Measurements from ENCODE around the gene COQ7. TPM values are rescaled to one million over a fixed set of nuclear protein-coding genes. Genes with fewer than 3 reads are reported as not detected.

COQ7 gene
- 39.6 TPM for total RNA-seq (2021; ENCODE audit: unreplicated experiment)
- 31.5 TPM for polyA plus RNA-seq (2012; ENCODE audit: insufficient read length)
- Bru-seq, nascent RNA, result percentile 80 among the genes with signal in this experiment
- BruChase-seq, experiment 1, labeled RNA remaining after a 2-hour chase, result percentile 84 among the genes with signal in this experiment
- percentile 93 among the genes with signal in this experiment for BruChase-seq, experiment 2, labeled RNA remaining after a 6-hour chase
- long read RNA-seq, transcript COQ7-201 (6 exons, 2,657 nt), result major isoform, 12 of 27 reads
- long read RNA-seq, partial matches to known transcripts, result 4 of 27 reads
- long read RNA-seq, other reads (novel, unspliced or antisense), result 11 of 27 reads

DNA sequence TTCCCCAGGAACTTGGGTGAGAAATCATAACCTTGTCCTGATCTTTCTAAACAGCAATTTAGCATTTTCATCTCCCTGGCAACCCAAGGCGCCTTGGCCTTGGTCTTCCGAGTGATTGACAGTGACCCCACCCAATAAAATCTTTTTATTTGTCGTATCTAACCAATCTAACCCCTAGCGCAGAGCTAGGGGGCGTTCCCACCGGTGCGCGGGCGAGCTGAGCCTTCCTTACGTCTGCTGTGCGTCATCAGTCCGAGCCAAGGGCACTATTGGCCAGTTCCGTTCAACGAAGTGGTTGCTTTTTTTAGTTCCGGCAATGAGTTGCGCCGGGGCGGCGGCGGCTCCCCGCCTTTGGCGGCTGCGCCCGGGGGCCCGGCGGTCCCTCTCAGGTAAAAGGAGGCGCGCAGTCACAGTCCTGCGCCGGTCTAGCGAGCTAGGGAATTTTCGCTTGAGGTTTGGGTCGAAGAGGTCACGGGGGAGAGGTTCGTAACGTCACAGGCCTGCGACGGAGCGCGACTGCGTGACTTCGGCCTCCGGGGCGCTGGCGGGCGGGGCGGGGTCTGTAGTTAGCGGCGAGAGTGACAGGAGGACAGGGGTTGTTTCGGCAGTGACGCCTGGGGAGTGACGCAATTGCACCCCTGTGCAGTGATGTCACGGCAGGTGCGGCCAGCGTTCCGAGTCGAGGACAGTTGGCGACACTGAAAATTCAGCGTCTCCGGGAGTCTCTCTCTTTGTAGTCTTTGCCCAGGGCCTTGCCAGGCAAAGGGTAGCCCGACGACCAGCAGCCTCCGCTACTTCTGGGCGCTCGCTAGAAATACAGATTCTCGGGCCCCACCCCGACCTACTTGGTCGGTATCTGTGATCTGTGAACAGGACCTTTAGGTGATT, at the start of gene COQ7:
TSS of gene COQ7 (plus strand) at position 266 of the 888 bp plus-strand sequence. CDS start at position 317, 51 bp downstream.
- ATAC-seq, result peak; percentile 97
- ChIA-PET POLR2A (interaction anchor here (0.5 to 0.8 kb wide), 6 partner anchors 10 to 323 kb away, joined by 3 to 13 read pairs (median 4); no protein-coding TSS in a partner anchor), CTCF (interaction anchor here (0.7 to 1.2 kb wide), 3 partner anchors 72 to 488 kb away, joined by 3 to 6 read pairs (median 5); partner anchors contain the start of gene VPS35L)
- in situ Hi-C loops (cut with HindIII; ENCODE audit: low pct_unique_long_range_greater_than_20kb, low sequenced_read_pairs) (no loop called here), intact Hi-C loops (cut with micrococcal nuclease; ENCODE audit: unreplicated experiment) (no loop called here)
- DNase-seq (ENCODE audit: low read depth, low spot score), result peak; percentile 99
- TF ChIP-seq SIN3A (IDR thresholded peaks at IDR 0.05; ENCODE audit: borderline replicate concordance, insufficient read depth, low read depth, low read length), result 0 out of 2 replicates have a peak, but pooled peaks have one; percentile 18
- TF ChIP-seq, protein P1, sequence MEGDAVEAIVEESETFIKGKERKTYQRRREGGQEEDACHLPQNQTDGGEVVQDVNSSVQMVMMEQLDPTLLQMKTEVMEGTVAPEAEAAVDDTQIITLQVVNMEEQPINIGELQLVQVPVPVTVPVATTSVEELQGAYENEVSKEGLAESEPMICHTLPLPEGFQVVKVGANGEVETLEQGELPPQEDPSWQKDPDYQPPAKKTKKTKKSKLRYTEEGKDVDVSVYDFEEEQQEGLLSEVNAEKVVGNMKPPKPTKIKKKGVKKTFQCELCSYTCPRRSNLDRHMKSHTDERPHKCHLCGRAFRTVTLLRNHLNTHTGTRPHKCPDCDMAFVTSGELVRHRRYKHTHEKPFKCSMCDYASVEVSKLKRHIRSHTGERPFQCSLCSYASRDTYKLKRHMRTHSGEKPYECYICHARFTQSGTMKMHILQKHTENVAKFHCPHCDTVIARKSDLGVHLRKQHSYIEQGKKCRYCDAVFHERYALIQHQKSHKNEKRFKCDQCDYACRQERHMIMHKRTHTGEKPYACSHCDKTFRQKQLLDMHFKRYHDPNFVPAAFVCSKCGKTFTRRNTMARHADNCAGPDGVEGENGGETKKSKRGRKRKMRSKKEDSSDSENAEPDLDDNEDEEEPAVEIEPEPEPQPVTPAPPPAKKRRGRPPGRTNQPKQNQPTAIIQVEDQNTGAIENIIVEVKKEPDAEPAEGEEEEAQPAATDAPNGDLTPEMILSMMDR (IDR thresholded peaks at IDR 0.05), result no peak
- TF ChIP-seq, protein P2, sequence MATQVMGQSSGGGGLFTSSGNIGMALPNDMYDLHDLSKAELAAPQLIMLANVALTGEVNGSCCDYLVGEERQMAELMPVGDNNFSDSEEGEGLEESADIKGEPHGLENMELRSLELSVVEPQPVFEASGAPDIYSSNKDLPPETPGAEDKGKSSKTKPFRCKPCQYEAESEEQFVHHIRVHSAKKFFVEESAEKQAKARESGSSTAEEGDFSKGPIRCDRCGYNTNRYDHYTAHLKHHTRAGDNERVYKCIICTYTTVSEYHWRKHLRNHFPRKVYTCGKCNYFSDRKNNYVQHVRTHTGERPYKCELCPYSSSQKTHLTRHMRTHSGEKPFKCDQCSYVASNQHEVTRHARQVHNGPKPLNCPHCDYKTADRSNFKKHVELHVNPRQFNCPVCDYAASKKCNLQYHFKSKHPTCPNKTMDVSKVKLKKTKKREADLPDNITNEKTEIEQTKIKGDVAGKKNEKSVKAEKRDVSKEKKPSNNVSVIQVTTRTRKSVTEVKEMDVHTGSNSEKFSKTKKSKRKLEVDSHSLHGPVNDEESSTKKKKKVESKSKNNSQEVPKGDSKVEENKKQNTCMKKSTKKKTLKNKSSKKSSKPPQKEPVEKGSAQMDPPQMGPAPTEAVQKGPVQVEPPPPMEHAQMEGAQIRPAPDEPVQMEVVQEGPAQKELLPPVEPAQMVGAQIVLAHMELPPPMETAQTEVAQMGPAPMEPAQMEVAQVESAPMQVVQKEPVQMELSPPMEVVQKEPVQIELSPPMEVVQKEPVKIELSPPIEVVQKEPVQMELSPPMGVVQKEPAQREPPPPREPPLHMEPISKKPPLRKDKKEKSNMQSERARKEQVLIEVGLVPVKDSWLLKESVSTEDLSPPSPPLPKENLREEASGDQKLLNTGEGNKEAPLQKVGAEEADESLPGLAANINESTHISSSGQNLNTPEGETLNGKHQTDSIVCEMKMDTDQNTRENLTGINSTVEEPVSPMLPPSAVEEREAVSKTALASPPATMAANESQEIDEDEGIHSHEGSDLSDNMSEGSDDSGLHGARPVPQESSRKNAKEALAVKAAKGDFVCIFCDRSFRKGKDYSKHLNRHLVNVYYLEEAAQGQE (IDR thresholded peaks at IDR 0.05; ENCODE audit: insufficient read depth in 1 of 2, low read depth in 2 of 2, low read length in 1 of 2), result 0 out of 4 replicates have a peak, but pooled peaks of 1 of the 2 experiments have one; percentile 5
- TF ChIP-seq POLR2AphosphoS5 (IDR thresholded peaks at IDR 0.05; ENCODE audit: low read depth, low read length), result peak; percentile 73
- peak; percentile 90 for TF ChIP-seq TCF7L2 (IDR thresholded peaks at IDR 0.05; ENCODE audit: low read depth, low read length)
- Histone ChIP-seq H3K4me1 (ENCODE audit: control insufficient read depth, insufficient read depth, low read length) (peaks cover 3% of the 10 kb centered on the region; the same call in 1 of the 2 replicates), H3K27me3 (ENCODE audit: control insufficient read depth, insufficient read depth, low read length) (no peaks in the 10 kb centered on the region), H3K4me3 (ENCODE audit: low read depth in 2 of 2, low read length in 2 of 2) (peak within 1 kb of the TSS; percentile 79 to 93), H3K36me3 (ENCODE audit: control insufficient read depth, insufficient read depth, low read length) (no peaks in the 10 kb centered on the region), H3K9me3 (ENCODE audit: control insufficient read depth, insufficient read depth, low read depth, low read length) (no peaks in the 10 kb centered on the region), H3K27ac (ENCODE audit: low read length) (peak within 1 kb of the TSS; percentile 95)
- TSS peak; percentile 87 for BruUV-seq (replicated peaks)

DNA sequence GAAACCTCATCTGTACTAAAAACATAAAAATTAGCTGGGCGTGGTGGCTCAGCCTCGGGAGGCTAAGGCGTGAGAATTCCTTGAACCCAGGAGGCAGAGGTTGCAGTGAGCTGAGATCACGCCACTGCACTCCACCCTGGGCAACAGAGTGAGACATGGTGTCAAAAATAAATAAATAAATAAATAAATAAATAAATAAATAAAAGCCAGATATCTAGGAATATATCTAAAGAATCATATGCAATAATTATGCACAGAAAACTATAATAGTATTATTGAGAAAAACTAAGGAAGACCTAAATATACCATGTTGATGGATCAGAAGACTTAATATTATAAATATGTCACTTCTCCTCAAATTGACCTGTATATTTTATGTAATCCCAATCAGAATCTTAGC, 46.7 kb upstream of the COQ7 start:
- DNase-seq (ENCODE audit: low read depth, low spot score) (no peak), ATAC-seq (no peak)
- TF ChIP-seq, protein P2 (IDR thresholded peaks at IDR 0.05; ENCODE audit: insufficient read depth in 1 of 2, low read depth in 2 of 2, low read length in 1 of 2), result no peak
- TF ChIP-seq, protein P1 (IDR thresholded peaks at IDR 0.05), result no peak
- TF ChIP-seq SIN3A (IDR thresholded peaks at IDR 0.05; ENCODE audit: borderline replicate concordance, insufficient read depth, low read depth, low read length), result no peak
- no peak for TF ChIP-seq TCF7L2 (IDR thresholded peaks at IDR 0.05; ENCODE audit: low read depth, low read length)
- TF ChIP-seq POLR2AphosphoS5 (IDR thresholded peaks at IDR 0.05; ENCODE audit: low read depth, low read length), result no peak
- H3K36me3 ChIP-seq (ENCODE audit: control insufficient read depth, insufficient read depth, low read length), result no peaks in the 10 kb centered on the region
- POLR2A ChIA-PET, result no interaction called here
- H3K27me3 ChIP-seq (ENCODE audit: control insufficient read depth, insufficient read depth, low read length), result no peaks in the 10 kb centered on the region
- no peaks in the 10 kb centered on the region for H3K9me3 ChIP-seq (ENCODE audit: control insufficient read depth, insufficient read depth, low read depth, low read length)
- intact Hi-C loops (cut with micrococcal nuclease; ENCODE audit: unreplicated experiment) (no loop called here), in situ Hi-C loops (cut with HindIII; ENCODE audit: low pct_unique_long_range_greater_than_20kb, low sequenced_read_pairs) (no loop called here)
- no peak overlapping the region for H3K4me3 ChIP-seq (ENCODE audit: low read depth in 2 of 2, low read length in 2 of 2)
- H3K4me1 ChIP-seq (ENCODE audit: control insufficient read depth, insufficient read depth, low read length), result no peaks in the 10 kb centered on the region
- CTCF ChIA-PET, result no interaction called here
- no peak overlapping the region for H3K27ac ChIP-seq (ENCODE audit: low read length)
- BruUV-seq (replicated peaks), result no TSS peak
